Stomach (tissue), 4 donors: ENCODE data around the gene ART4.

Experiments used
- CTCF ChIP-seq, 7 experiments: fragments of 450-650 bp in 4 of 7; fragments of 200-600 bp in 3 of 7; sonication (generic) in 3 of 7; IDR thresholded peaks; one replicate each; pipeline ENCODE4 v1.5.1; 2016 to 2019; ENCODE audit warnings: antibody characterized with exemption in 7 of 7, control low read depth in 2 of 7, mild to moderate bottlenecking in 1 of 7
- POLR2A ChIP-seq, 4 donors: fragments of 450-650 bp; IDR thresholded peaks; one replicate each; pipeline ENCODE4 v1.6.1; 2016; ENCODE audit warnings: antibody characterized with exemption in 4 of 4, control low read depth in 2 of 4, mild to moderate bottlenecking in 1 of 4, moderate library complexity in 1 of 4
- POLR2AphosphoS5 ChIP-seq, 3 donors: sonication (generic); formaldehyde crosslinking; IDR thresholded peaks; one replicate each; pipeline ENCODE4 v1.6.1; 2016; ENCODE audit warnings: antibody characterized with exemption in 3 of 3

DNA sequence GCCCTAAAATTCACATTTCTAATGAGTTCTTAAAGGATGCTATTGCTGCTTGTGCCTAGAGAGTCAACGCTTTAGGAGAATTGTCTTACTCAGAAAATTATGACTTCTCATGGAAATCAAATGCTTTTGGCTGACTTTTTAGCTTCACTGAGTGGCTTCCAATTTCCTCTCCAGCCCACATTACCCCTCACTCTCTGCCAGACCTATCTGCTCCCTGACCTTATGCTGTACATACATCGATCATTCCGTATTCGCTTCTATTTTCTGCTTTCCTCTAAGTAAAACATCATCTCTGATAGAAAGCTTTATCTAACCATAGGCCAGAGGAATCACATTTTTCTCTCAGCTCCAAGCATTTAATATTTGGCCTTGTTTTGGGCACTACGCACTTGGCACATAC, 16.8 kb downstream of the ART4 start:
- TF ChIP-seq CTCF (IDR thresholded peaks at IDR 0.05) (no peak), POLR2A (IDR thresholded peaks at IDR 0.05) (no peak), POLR2AphosphoS5 (IDR thresholded peaks at IDR 0.05) (no peak)
